Measurements from ENCODE around the gene RDH8.

- TF ChIP-seq CTCF (IDR thresholded peaks at IDR 0.05) (no peak), POLR2A (IDR thresholded peaks at IDR 0.05) (no peak), EP300 (IDR thresholded peaks at IDR 0.05) (no peak)
Measured at GRCh38 chr19:10003271-10003670, 10.0 kb upstream of the RDH8 start.
